PC-9 (cell line): ENCODE measurements around the gene COIL.

Experiments used
- CTCF ChIP-seq: fragments of 200-600 bp; sonication (generic); conservative IDR thresholded peaks from 2 replicates; pipeline ENCODE4 v1.6.1; 2017; ENCODE audit warnings: mixed run types, antibody characterized with exemption, mild to moderate bottlenecking, moderate library complexity
- EZH2 ChIP-seq: fragments of 200-600 bp; sonication (generic); IDR thresholded peaks from 2 replicates; pipeline ENCODE4 v1.8.0; 2017; ENCODE audit warnings: antibody characterized with exemption, low read depth

GRCh38 chr17:56892333-56892732, 68.5 kb downstream of the COIL start:
- TF ChIP-seq CTCF (no peak), EZH2 (no peak)
